IMR-90 (cell line): ENCODE data around the gene VPS37B. TPM values are rescaled to one million over a fixed set of nuclear protein-coding genes. Genes with fewer than 3 reads are reported as not detected.

Experiments
- ATAC-seq: fragments of 200-7000 bp; cut with Tn5 transposase; 2 replicates; pipeline ENCODE4 v1.9.1; 2020; ENCODE audit warnings: low read depth, mild to moderate bottlenecking, moderate library complexity
- BruUV-seq: library from RNA; stranded (reverse); fragments of 400-500 nt; replicated peaks from 2 replicates; lab custom pipeline; 2021; lab: Mats Ljungman, UMichigan
- CTCF ChIA-PET: fragments of 300-600 bp; formaldehyde crosslinking; extraction: SDS; loops from one replicate; lab custom pipeline; 2021; ENCODE audit warnings: antibody characterized with exemption; lab: Yijun Ruan, JAX
- POLR2A ChIA-PET: fragments of 300-600 bp; sonication (Branson Sonifier 250); formaldehyde crosslinking; loops from one replicate; lab custom pipeline; 2022; ENCODE audit warnings: antibody characterized with exemption; ENCODE audit not compliant: unreplicated experiment; lab: Charles Lee
- DNase-seq: peaks from one replicate; pipeline ENCODE4 v3.0.0; 2013
- H2AFZ ChIP-seq: replicated peaks from 2 replicates; pipeline ENCODE3; 2013; ENCODE audit warnings: low read length, mild to moderate bottlenecking; ENCODE audit not compliant: poor library complexity
- H2AK5ac ChIP-seq: 2 replicates; pipeline ENCODE4 v1.6.1; 2013; ENCODE audit warnings: low read depth, low read length, inconsistent platforms
- H2AK9ac ChIP-seq: replicated peaks from 2 replicates; pipeline ENCODE3; 2013; ENCODE audit warnings: mild to moderate bottlenecking, low read depth, low read length, moderate library complexity; ENCODE audit not compliant: poor library complexity
- H2BK120ac ChIP-seq: 2 replicates; pipeline ENCODE4 v1.6.1; 2013; ENCODE audit warnings: low read depth, low read length, inconsistent platforms
- H2BK15ac ChIP-seq: 3 replicates; pipeline ENCODE4 v1.6.1; 2013; ENCODE audit warnings: low read depth, low read length, inconsistent platforms
- H2BK20ac ChIP-seq: 2 replicates; pipeline ENCODE4 v1.6.1; 2013; ENCODE audit warnings: low read depth, mild to moderate bottlenecking, inconsistent platforms, low read length, moderate library complexity
- H2BK5ac ChIP-seq: 2 replicates; pipeline ENCODE4 v1.6.1; 2013; ENCODE audit warnings: mild to moderate bottlenecking, low read depth, low read length, inconsistent platforms; ENCODE audit not compliant: poor library complexity, severe bottlenecking
- H3K14ac ChIP-seq: replicated peaks from 2 replicates; pipeline ENCODE4 v1.6.1; 2013; ENCODE audit warnings: low read depth, low read length, inconsistent platforms
- H3K18ac ChIP-seq: 2 replicates; pipeline ENCODE4 v1.6.1; 2013; ENCODE audit warnings: low read depth, low read length, control low read depth
- H3K23ac ChIP-seq: 2 replicates; pipeline ENCODE4 v1.6.1; 2013; ENCODE audit warnings: low read depth, low read length, inconsistent platforms
- H3K27ac ChIP-seq: 2 replicates; pipeline ENCODE4 v1.5.1; 2013; ENCODE audit warnings: mild to moderate bottlenecking, control low read depth, low read length; ENCODE audit not compliant: insufficient read depth
- H3K27me3 ChIP-seq: 2 replicates; pipeline ENCODE4 v1.6.1; 2013; ENCODE audit warnings: low read length; ENCODE audit not compliant: control insufficient read depth, insufficient read depth
- H3K36me3 ChIP-seq: 2 replicates; pipeline ENCODE4 v1.6.1; 2013; ENCODE audit warnings: low read length, mixed read lengths; ENCODE audit not compliant: control insufficient read depth, insufficient read depth
- H3K4ac ChIP-seq: 2 replicates; pipeline ENCODE4 v1.6.1; 2013; ENCODE audit warnings: low read depth, low read length, inconsistent platforms
- H3K4me1 ChIP-seq: 2 replicates; pipeline ENCODE4 v1.6.1; 2013; ENCODE audit warnings: low read length, mixed read lengths; ENCODE audit not compliant: control insufficient read depth, insufficient read depth
- H3K4me2 ChIP-seq: 2 replicates; pipeline ENCODE4 v1.6.1; 2013; ENCODE audit warnings: low read depth, mild to moderate bottlenecking, control low read depth, low read length, moderate library complexity
- H3K4me3 ChIP-seq: 2 replicates; pipeline ENCODE4 v1.5.1; 2013; ENCODE audit warnings: low read depth, mild to moderate bottlenecking, control low read depth, low read length, moderate library complexity; ENCODE audit not compliant: insufficient read depth
- H3K56ac ChIP-seq: 2 replicates; pipeline ENCODE4 v1.6.1; 2013; ENCODE audit warnings: low read length, inconsistent platforms; ENCODE audit not compliant: insufficient read depth; ENCODE audit errors: extremely low read depth
- H3K79me1 ChIP-seq, 2 experiments: 2 replicates each; pipeline ENCODE4 v1.6.1; 2013; ENCODE audit warnings: low read length in 2 of 2, inconsistent platforms in 1 of 2, low read depth in 1 of 2
- H3K9ac ChIP-seq: 2 replicates; pipeline ENCODE4 v1.6.1; 2013; ENCODE audit warnings: low read depth, low read length, control low read depth
- H3K9me1 ChIP-seq: 2 replicates; pipeline ENCODE4 v1.6.1; 2013; ENCODE audit warnings: low read length, inconsistent platforms; ENCODE audit not compliant: insufficient read depth
- H3K9me3 ChIP-seq: 2 replicates; pipeline ENCODE4 v1.6.1; 2013; ENCODE audit warnings: low read length; ENCODE audit not compliant: control insufficient read depth, insufficient read depth
- H4K20me1 ChIP-seq: 2 replicates; pipeline ENCODE4 v1.6.1; 2013; ENCODE audit warnings: low read length, inconsistent platforms; ENCODE audit not compliant: insufficient read depth
- H4K5ac ChIP-seq: 2 replicates; pipeline ENCODE4 v1.6.1; 2013; ENCODE audit warnings: mild to moderate bottlenecking, low read depth, low read length, control low read depth
- H4K8ac ChIP-seq, 2 experiments: 2 replicates each; pipeline ENCODE4 v1.6.1; 2013; ENCODE audit warnings: low read depth in 2 of 2, low read length in 2 of 2, control low read depth in 1 of 2, inconsistent platforms in 1 of 2
- H4K91ac ChIP-seq: 2 replicates; pipeline ENCODE4 v1.6.1; 2013; ENCODE audit warnings: low read depth, low read length, inconsistent platforms; ENCODE audit not compliant: insufficient read depth
- BHLHE40 ChIP-seq: fragments of 150-350 bp; IDR thresholded peaks from 2 replicates; pipeline ENCODE4 v1.6.1; 2016; ENCODE audit warnings: mild to moderate bottlenecking, low read depth, low read length
- CEBPB ChIP-seq: IDR thresholded peaks from 2 replicates; pipeline ENCODE4 v1.6.1; 2012; ENCODE audit warnings: low read depth, low read length, improper control_type of control experiment
- CTCF ChIP-seq: conservative IDR thresholded peaks from 2 replicates; pipeline ENCODE4 v1.5.1; 2012; ENCODE audit warnings: mild to moderate bottlenecking, low read depth, low read length, improper control_type of control experiment
- ELK1 ChIP-seq: fragments of 150-350 bp; IDR thresholded peaks from 2 replicates; pipeline ENCODE4 v1.6.1; 2016; ENCODE audit warnings: low read depth, mild to moderate bottlenecking, low read length, moderate library complexity, borderline replicate concordance
- MXI1 ChIP-seq: IDR thresholded peaks from 2 replicates; pipeline ENCODE4 v1.6.1; 2012; ENCODE audit warnings: low read depth, mild to moderate bottlenecking, low read length, moderate library complexity, borderline replicate concordance
- NFE2L2 ChIP-seq: fragments of 150-350 bp; IDR thresholded peaks from 2 replicates; pipeline ENCODE4 v1.6.1; 2016; ENCODE audit warnings: low read depth, mild to moderate bottlenecking, low read length
- POLR2A ChIP-seq: IDR thresholded peaks from 2 replicates; pipeline ENCODE4 v1.6.1; 2012; ENCODE audit warnings: mild to moderate bottlenecking, low read depth, low read length
- RAD21 ChIP-seq: IDR thresholded peaks from 2 replicates; pipeline ENCODE4 v1.6.1; 2012; ENCODE audit warnings: low read length, improper control_type of control experiment
- RFX5 ChIP-seq: IDR thresholded peaks from 2 replicates; pipeline ENCODE4 v1.8.0; 2012; ENCODE audit warnings: low read depth, mild to moderate bottlenecking, low read length, moderate library complexity
- SMC3 ChIP-seq: fragments of 150-350 bp; IDR thresholded peaks from 2 replicates; pipeline ENCODE4 v1.6.1; 2016; ENCODE audit warnings: low read depth, mild to moderate bottlenecking, antibody characterized with exemption, low read length, moderate library complexity
- USF2 ChIP-seq: fragments of 150-350 bp; IDR thresholded peaks from 2 replicates; pipeline ENCODE4 v1.6.1; 2017; ENCODE audit warnings: mild to moderate bottlenecking, antibody characterized with exemption, low read length, low read depth
- WGBS, 2 experiments: methylation state at CpG; one replicate each; pipeline versions ENCODE4 v1.1.5 to v1.1.7; 2013; ENCODE audit warnings: missing lambda C conversion rate in 2 of 2; ENCODE audit not compliant: insufficient read length in 1 of 2; ENCODE audit errors: extremely low coverage in 2 of 2; 5-methylcytosine and 5-hydroxymethylcytosine counted together
- dilution Hi-C: fragments of 300-500 bp; cut with HindIII; formaldehyde crosslinking; loops from one replicate; pipeline ENCODE4 v1.14.3; 2018; ENCODE audit warnings: low sequenced_read_pairs; ENCODE audit not compliant: unreplicated experiment
- in situ Hi-C: fragments of 300-500 bp; cut with MboI; formaldehyde crosslinking; loops from 3 replicates; pipeline ENCODE4 v1.14.3; 2019; ENCODE audit warnings: low sequenced_read_pairs, inconsistent platforms, mixed read lengths
- intact Hi-C: fragments of 100-400 bp; cut with micrococcal nuclease; formaldehyde crosslinking; loops from 2 replicates; pipeline ENCODE4 v1.10.0; 2022
- polyA plus RNA-seq, 3 experiments: library from polyadenylated mRNA; depleted of rRNA; stranded (reverse); fragments of >200 nt; gene quantifications; 2 replicates each; pipeline ENCODE4 v1.2.3, GENCODE V29; 2012; ENCODE audit warnings: low replicate concordance in 1 of 3
- total RNA-seq: library from RNA; depleted of rRNA; stranded (reverse); fragments of >200 nt; gene quantifications from 2 replicates; pipeline ENCODE4 v1.2.3, GENCODE V29; 2012

The VPS37B gene
- total and polyA plus RNA-seq, 2 of the 4 experiments (the other 2 are of a cell fraction), result 8.6 to 25.7 TPM

- H2BK5ac ChIP-seq, result no peak overlapping the region
- H3K4me1 ChIP-seq, result peaks cover 10% of the 10 kb centered on the region
- peak; percentile 63 for TF ChIP-seq CEBPB
- no peak for TF ChIP-seq USF2
- TF ChIP-seq BHLHE40, result peak; percentile 79
- TF ChIP-seq MXI1, result no peak
- TF ChIP-seq RAD21, result no peak
- TF ChIP-seq CTCF, result no peak
- no peak for TF ChIP-seq RFX5
- no peak for TF ChIP-seq ELK1
- TF ChIP-seq NFE2L2, result no peak
- no peak for TF ChIP-seq SMC3
- no peak for TF ChIP-seq POLR2A
- H3K14ac ChIP-seq, result no peak overlapping the region
- no peak overlapping the region for H3K18ac ChIP-seq
- dilution Hi-C loops (no loop called here), in situ Hi-C loops (loop anchor here (5.0 kb wide), 1 partner anchor 380 kb away; no protein-coding TSS in a partner anchor), intact Hi-C loops (no loop called here)
- ChIA-PET CTCF (no interaction called here), POLR2A (interaction anchor here (0.5 to 0.6 kb wide), 2 partner anchors 15 to 293 kb away, joined by 3 to 5 read pairs; partner anchors contain the start of gene PITPNM2)
- H3K36me3 ChIP-seq, result peaks cover 9% of the 10 kb centered on the region; the same call in 1 of the 2 replicates
- no TSS peak for BruUV-seq
- no peak overlapping the region for H4K8ac ChIP-seq
- no peak overlapping the region for H3K23ac ChIP-seq
- H2AK5ac ChIP-seq, result no peak overlapping the region
- no peak overlapping the region for H2BK120ac ChIP-seq
- H3K27me3 ChIP-seq, result no peaks in the 10 kb centered on the region
- no peak overlapping the region for H2BK20ac ChIP-seq
- H2AK9ac ChIP-seq, result peak overlapping the region; percentile 84
- H3K4me2 ChIP-seq, result no peak overlapping the region
- no peak overlapping the region for H3K4me3 ChIP-seq
- H3K27ac ChIP-seq, result no peak overlapping the region
- H4K5ac ChIP-seq, result no peak overlapping the region
- DNase-seq (peak; percentile 85), ATAC-seq (peak; percentile 73)
- H2BK15ac ChIP-seq, result no peak overlapping the region
- H3K9me3 ChIP-seq, result no peaks in the 10 kb centered on the region
- H3K79me1 ChIP-seq, result peaks cover 0 to 4% of the 10 kb centered on the region in 2 experiments; a peak in 1 of 4 replicates
- H4K20me1 ChIP-seq, result peaks cover 20% of the 10 kb centered on the region
- H3K4ac ChIP-seq, result no peak overlapping the region
- H3K9me1 ChIP-seq, result peaks cover 10% of the 10 kb centered on the region
- H4K91ac ChIP-seq, result no peak overlapping the region
- peak overlapping the region; percentile 57 for H2AFZ ChIP-seq
- no peak overlapping the region for H3K56ac ChIP-seq
- no peak overlapping the region for H3K9ac ChIP-seq
- WGBS, 2 experiments, result 60% methylated on average over 22 of the region's 24 CpGs; no CpG with 5 or more reads in 1 of the 2 experiments
Measured at GRCh38 chr12:122856999-122857671, 38.8 kb downstream of the VPS37B start.
